AG04449 (cell line): ENCODE results near the gene RBM38.

Experiments used
- CTCF ChIA-PET: fragments of 350-600 bp; formaldehyde crosslinking; extraction: SDS; loops from one replicate; lab custom pipeline; 2021; ENCODE audit warnings: antibody characterized with exemption; lab: Yijun Ruan, JAX
- POLR2A ChIA-PET: fragments of 400-600, 350-600 bp; formaldehyde crosslinking; extraction: SDS; loops from one replicate; lab custom pipeline; 2020; ENCODE audit warnings: antibody characterized with exemption, inconsistent platforms; lab: Yijun Ruan, JAX
- DNase-seq: peaks from one replicate; pipeline ENCODE4 v3.0.0-alpha.2; 2010; ENCODE audit warnings: low read depth, low spot score
- H3K4me3 ChIP-seq: 2 replicates; pipeline ENCODE4 v1.5.1; 2011; ENCODE audit warnings: low read depth, mild to moderate bottlenecking, control low read depth, low read length
- TF ChIP-seq, protein P1 (sequence below): IDR thresholded peaks from one replicate; pipeline ENCODE4 v1.5.1; 2011; ENCODE audit warnings: mild to moderate bottlenecking, moderate library complexity, low read length, control low read depth, inconsistent platforms; ENCODE audit not compliant: insufficient read depth; ENCODE audit errors: missing control alignments

The RBM38 gene

DNA sequence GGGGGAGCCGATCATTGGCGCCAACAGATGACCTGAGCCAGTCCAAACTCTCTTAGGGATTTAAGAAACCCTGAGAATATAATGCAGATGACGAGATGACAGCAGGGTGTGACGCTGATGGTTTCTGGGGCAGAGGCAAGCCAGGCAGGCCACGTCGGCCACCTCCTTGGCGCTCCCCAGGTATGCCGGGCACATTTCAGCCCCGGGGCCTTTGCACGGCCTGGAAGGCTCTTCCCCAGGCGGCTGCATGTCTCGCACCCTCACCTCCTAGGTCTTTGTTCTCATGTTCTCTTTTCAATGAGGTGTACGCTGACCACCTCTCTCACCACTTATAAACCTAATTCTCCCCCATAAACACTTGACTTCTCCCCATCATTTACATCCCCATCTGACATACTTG, 64.9 kb downstream of the RBM38 start:
- ChIA-PET CTCF (no interaction called here), POLR2A (no interaction called here)
- no peak for DNase-seq
- H3K4me3 ChIP-seq: no peak overlapping the region
- TF ChIP-seq, protein P1, sequence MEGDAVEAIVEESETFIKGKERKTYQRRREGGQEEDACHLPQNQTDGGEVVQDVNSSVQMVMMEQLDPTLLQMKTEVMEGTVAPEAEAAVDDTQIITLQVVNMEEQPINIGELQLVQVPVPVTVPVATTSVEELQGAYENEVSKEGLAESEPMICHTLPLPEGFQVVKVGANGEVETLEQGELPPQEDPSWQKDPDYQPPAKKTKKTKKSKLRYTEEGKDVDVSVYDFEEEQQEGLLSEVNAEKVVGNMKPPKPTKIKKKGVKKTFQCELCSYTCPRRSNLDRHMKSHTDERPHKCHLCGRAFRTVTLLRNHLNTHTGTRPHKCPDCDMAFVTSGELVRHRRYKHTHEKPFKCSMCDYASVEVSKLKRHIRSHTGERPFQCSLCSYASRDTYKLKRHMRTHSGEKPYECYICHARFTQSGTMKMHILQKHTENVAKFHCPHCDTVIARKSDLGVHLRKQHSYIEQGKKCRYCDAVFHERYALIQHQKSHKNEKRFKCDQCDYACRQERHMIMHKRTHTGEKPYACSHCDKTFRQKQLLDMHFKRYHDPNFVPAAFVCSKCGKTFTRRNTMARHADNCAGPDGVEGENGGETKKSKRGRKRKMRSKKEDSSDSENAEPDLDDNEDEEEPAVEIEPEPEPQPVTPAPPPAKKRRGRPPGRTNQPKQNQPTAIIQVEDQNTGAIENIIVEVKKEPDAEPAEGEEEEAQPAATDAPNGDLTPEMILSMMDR: no peak

DNA sequence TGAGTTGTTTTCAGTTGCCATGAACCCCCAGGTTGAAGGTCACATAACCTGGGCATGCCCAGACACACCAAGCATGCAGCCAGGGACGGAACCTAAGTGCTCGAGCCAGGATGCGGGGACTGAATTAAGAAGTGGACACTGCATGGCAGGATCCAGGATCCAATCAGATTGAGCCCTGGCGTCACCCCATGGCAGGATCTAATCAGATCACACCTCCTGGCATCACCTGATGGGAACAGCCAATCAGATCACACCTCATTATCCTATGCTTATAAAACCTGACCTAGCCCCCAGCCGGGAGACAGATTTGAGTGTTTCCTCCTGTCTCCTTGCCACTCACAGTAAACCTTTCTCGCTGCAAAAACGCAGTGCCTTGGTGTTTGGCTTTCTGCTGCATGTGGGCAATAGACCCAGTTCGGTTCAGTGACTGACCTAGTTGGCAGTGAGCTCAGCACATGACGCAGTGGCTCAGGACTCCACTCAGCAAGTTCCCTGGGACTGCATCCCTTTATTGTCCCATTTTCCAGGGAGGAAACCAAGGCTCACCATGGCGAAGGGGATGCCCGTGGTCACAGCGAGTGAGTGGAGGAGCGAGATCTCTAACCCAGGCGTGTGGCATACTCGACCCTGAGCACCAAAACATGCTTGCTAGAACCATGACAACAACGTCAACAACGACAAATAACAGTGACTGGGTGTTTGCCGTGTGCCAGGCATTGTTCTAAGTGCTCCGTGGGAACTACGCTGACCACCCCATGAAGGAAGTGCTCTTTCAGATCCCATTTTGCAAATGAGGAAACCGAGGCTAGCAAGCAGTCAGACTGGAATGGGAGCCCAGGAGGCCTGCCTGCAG, 66.3 kb downstream of the RBM38 start:
- DNase-seq: no peak
- ChIA-PET CTCF (no interaction called here), POLR2A (no interaction called here)
- TF ChIP-seq, protein P1: no peak
- H3K4me3 ChIP-seq: no peak overlapping the region

DNA sequence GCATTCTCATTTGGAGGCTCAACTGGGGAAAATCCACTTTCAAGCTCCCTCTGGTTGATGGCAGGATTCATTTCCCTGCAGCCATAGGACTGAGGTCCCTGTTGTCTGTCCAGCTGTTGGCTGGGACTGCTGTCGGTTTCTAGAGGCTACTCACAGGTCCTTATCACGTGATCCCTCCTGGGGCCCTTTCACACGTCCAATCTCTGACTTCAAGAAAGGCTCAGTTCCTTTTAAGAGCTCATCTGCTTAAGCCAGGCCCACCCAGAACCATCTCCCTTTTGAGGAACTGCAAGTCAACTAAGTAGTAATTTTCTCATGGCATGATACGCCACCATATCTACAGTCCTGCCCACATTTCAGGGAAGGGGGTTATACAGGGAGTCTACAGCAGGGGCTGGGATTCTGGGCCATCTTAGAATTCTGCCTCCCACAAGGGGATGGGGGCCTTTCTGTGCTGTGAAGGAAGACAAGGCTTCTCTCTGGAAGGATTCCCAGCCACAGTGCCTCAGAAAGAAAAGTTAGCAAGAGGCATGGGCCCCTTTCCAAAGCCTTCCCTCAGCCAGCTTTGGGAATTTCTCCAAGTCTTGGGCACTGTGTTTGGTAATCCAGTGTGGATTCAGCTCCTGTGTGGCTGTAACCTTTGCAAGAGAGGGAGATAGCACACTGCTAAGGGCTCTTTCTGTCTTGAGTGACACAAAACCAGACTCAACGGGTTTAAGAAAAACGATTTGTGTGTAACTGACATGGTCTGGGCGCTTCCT, 67.4 kb downstream of the RBM38 start:
- POLR2A ChIA-PET: no interaction called here
- no peak for DNase-seq
- TF ChIP-seq, protein P1: no peak
- CTCF ChIA-PET: no interaction called here
- no peak overlapping the region for H3K4me3 ChIP-seq
